K562 (cell line): ENCODE measurements around the gene PAF1. TPM values are rescaled to one million over a fixed set of nuclear protein-coding genes. Genes with fewer than 3 reads are reported as not detected.

Experiments
- KDM2B ChIP-seq: fragments of 250-450 bp; sonication (Bioruptor Pico); IDR thresholded peaks from 2 replicates; pipeline ENCODE4 v1.8.0; 2021; ENCODE audit warnings: mild to moderate bottlenecking, moderate library complexity
- LARP7 ChIP-seq: fragments of 450-650 bp; IDR thresholded peaks from 2 replicates; pipeline ENCODE4 v1.6.1; 2016
- MCM7 ChIP-seq, 2 experiments: fragments of 450-650 bp; IDR thresholded peaks; 2 replicates each; pipeline ENCODE4 v1.6.1; 2016 to 2018
- NFRKB ChIP-seq: fragments of 450-650 bp; IDR thresholded peaks from 2 replicates; pipeline ENCODE4 v1.6.1; 2016; ENCODE audit warnings: low read depth
- NR2C2 ChIP-seq, 2 experiments: fragments of 200-800 bp in 1 of 2; sonication (Bioruptor generic) in 1 of 2; sonication (generic) in 1 of 2; formaldehyde crosslinking in 1 of 2; IDR thresholded peaks; 2 replicates each; pipeline versions ENCODE4 v1.6.1 to v1.8.0; 2016 to 2022; ENCODE audit warnings: mild to moderate bottlenecking in 1 of 2, missing compliant biosample characterization in 1 of 2, missing genetic modification characterization in 1 of 2, missing genetic modification reagents in 1 of 2
- PHF21A ChIP-seq: fragments of 450-650 bp; IDR thresholded peaks from 2 replicates; pipeline ENCODE4 v1.6.1; 2017; ENCODE audit warnings: low read depth, borderline replicate concordance
- RAD21 ChIP-seq, 2 experiments: fragments of 250-450 bp in 1 of 2; fragments of 450-650 bp in 1 of 2; sonication (Bioruptor Pico) in 1 of 2; formaldehyde crosslinking in 1 of 2; IDR thresholded peaks in 1 of 2; conservative IDR thresholded peaks in 1 of 2; 2 replicates each; pipeline versions ENCODE4 v1.4.0 to v1.8.0; 2020 to 2022; ENCODE audit warnings: mild to moderate bottlenecking in 2 of 2, moderate library complexity in 1 of 2
- RBM22 ChIP-seq: fragments of 200-400 bp; formaldehyde crosslinking; IDR thresholded peaks from 2 replicates; pipeline ENCODE4 v1.6.1; 2018; ENCODE audit warnings: low read length, low read depth; ENCODE audit not compliant: poor library complexity, severe bottlenecking
- RFX7 ChIP-seq: fragments of 250-450 bp; sonication (Bioruptor Pico); IDR thresholded peaks from 2 replicates; pipeline ENCODE4 v1.5.1; 2021; ENCODE audit warnings: mild to moderate bottlenecking
- SMARCE1 ChIP-seq: fragments of 450-650 bp; IDR thresholded peaks from 2 replicates; pipeline ENCODE4 v1.7.1; 2016; ENCODE audit warnings: mild to moderate bottlenecking
- TAF1 ChIP-seq: IDR thresholded peaks from 2 replicates; pipeline ENCODE4 v1.6.1; 2011; ENCODE audit warnings: mild to moderate bottlenecking, low read length, moderate library complexity; ENCODE audit not compliant: insufficient read depth, control insufficient read depth, severe bottlenecking; ENCODE audit errors: extremely low read depth
- TAL1 ChIP-seq: fragments of 450-650 bp; IDR thresholded peaks from 2 replicates; pipeline ENCODE4 v1.6.1; 2016; ENCODE audit warnings: mild to moderate bottlenecking
- XRCC3 ChIP-seq: fragments of 450-650 bp; IDR thresholded peaks from 2 replicates; pipeline ENCODE4 v1.6.1; 2017; ENCODE audit warnings: mild to moderate bottlenecking, moderate library complexity
- ZNF57 ChIP-seq: fragments of 450-650 bp; formaldehyde crosslinking; IDR thresholded peaks from 2 replicates; pipeline ENCODE4 v1.4.0; 2020; ENCODE audit warnings: mild to moderate bottlenecking, moderate library complexity
- ZNF77 ChIP-seq: fragments of 250-450 bp; sonication (Bioruptor Pico); IDR thresholded peaks from 2 replicates; pipeline ENCODE4 v1.5.0; 2020
- polyA plus RNA-seq, 8 experiments: library from polyadenylated mRNA; depleted of rRNA in 4 of 8; stranded (reverse) in 5 of 8; unstranded in 3 of 8; fragments of >200 nt; fragmentation: Nextera tagmentation in 2 of 8; fragmentation: Illumina TruSeq in 1 of 8; extraction: Ambion mirVana in 2 of 8; extraction: Trizol in 1 of 8; gene quantifications; 2 replicates each; pipeline versions ENCODE4 v1.2.1 to v1.2.3, GENCODE V29; 2011 to 2014; ENCODE audit warnings: inconsistent platforms in 1 of 8, missing spikeins in 1 of 8
- total RNA-seq, 7 experiments: library from RNA; depleted of rRNA in 6 of 7; stranded (reverse); fragments of >200 nt in 6 of 7; fragmentation: Illumina TruSeq in 2 of 7; extraction: Trizol in 2 of 7; gene quantifications; 2 replicates each; pipeline versions ENCODE4 v1.2.1 to v1.2.3, GENCODE V29; 2011 to 2021; ENCODE audit warnings: low replicate concordance in 1 of 7
- TF ChIP-seq, protein P1 (sequence below): fragments of 250-450 bp; sonication (Bioruptor Pico); IDR thresholded peaks from 2 replicates; pipeline ENCODE4 v1.5.0; 2021
- TF ChIP-seq, protein P2 (sequence below): fragments of 250-450 bp; sonication (Bioruptor Pico); IDR thresholded peaks from 2 replicates; pipeline ENCODE4 v1.4.0; 2020; ENCODE audit warnings: mild to moderate bottlenecking
- TF ChIP-seq, protein P3 (sequence below): IDR thresholded peaks from 3 replicates; pipeline ENCODE4 v1.6.1; 2011; ENCODE audit warnings: borderline replicate concordance, mild to moderate bottlenecking, moderate library complexity; ENCODE audit not compliant: insufficient read length; ENCODE audit errors: extremely low read depth
- TF ChIP-seq, protein P4 (sequence below), 2 experiments: fragments of 250-450 bp in 1 of 2; fragments of 450-650 bp in 1 of 2; sonication (Bioruptor Pico) in 1 of 2; IDR thresholded peaks; 2 replicates each; pipeline versions ENCODE4 v1.6.1 to v1.8.0; 2016 to 2021; ENCODE audit warnings: mild to moderate bottlenecking in 2 of 2, moderate library complexity in 2 of 2, missing compliant biosample characterization in 1 of 2, missing genetic modification characterization in 1 of 2

PAF1 gene
- total and polyA plus RNA-seq, 9 of the 15 experiments (the other 6 are each of a cell fraction or from before 2014, with no cell fraction given), result 1.5 to 45.0 (median 33.8) TPM

DNA sequence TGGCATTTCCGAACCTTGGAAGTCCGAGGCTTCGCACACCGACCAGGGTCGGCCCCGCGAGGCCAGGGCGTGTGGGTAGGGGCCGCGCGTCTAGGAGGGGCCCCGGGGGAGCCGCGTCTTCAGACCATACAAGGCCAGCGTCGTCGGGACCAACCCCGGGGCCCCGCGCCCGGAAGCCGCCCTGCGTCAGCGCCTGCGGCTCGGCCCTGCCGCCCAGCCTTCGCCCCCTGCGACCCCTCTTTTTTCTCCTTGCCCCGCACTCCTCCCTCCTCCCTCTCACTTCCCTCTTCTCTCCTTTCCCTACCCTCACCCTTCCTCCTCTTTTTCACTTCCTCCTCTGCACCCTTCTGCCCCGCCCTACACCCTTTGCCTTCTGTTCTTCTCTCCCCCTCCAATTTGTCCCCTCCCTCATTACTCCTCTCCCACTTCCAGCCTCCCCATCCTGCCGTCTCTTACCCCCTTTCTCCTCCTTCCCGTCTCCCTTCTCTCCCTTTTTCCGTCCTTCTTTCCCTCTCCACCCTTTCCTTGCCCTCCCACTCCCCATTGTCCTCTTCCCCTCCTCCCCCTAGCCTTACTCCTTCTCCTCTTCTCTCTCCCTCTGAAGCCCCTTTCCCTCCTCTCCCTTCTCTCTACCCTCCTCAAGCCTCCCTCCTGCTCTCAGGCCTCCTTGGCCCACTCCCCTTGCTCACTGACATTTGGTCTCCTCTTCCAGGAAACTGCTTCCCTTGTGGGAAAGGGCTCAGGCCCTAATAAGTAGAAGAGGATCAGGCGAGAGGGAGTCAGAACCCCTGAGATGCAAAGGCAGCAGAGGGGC lies 19.3 kb upstream of the PAF1 start (continued):
- TF ChIP-seq, protein P1, sequence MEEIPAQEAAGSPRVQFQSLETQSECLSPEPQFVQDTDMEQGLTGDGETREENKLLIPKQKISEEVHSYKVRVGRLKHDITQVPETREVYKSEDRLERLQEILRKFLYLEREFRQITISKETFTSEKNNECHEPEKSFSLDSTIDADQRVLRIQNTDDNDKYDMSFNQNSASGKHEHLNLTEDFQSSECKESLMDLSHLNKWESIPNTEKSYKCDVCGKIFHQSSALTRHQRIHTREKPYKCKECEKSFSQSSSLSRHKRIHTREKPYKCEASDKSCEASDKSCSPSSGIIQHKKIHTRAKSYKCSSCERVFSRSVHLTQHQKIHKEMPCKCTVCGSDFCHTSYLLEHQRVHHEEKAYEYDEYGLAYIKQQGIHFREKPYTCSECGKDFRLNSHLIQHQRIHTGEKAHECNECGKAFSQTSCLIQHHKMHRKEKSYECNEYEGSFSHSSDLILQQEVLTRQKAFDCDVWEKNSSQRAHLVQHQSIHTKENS (CRISPR knock-in tag), result no peak
- TF ChIP-seq, protein P2, sequence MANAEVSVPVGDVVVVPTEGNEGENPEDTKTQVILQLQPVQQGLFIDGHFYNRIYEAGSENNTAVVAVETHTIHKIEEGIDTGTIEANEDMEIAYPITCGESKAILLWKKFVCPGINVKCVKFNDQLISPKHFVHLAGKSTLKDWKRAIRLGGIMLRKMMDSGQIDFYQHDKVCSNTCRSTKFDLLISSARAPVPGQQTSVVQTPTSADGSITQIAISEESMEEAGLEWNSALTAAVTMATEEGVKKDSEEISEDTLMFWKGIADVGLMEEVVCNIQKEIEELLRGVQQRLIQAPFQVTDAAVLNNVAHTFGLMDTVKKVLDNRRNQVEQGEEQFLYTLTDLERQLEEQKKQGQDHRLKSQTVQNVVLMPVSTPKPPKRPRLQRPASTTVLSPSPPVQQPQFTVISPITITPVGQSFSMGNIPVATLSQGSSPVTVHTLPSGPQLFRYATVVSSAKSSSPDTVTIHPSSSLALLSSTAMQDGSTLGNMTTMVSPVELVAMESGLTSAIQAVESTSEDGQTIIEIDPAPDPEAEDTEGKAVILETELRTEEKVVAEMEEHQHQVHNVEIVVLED (CRISPR knock-in tag), result no peak
- TF ChIP-seq KDM2B (CRISPR knock-in tag), result no peak
- TF ChIP-seq, protein P3, sequence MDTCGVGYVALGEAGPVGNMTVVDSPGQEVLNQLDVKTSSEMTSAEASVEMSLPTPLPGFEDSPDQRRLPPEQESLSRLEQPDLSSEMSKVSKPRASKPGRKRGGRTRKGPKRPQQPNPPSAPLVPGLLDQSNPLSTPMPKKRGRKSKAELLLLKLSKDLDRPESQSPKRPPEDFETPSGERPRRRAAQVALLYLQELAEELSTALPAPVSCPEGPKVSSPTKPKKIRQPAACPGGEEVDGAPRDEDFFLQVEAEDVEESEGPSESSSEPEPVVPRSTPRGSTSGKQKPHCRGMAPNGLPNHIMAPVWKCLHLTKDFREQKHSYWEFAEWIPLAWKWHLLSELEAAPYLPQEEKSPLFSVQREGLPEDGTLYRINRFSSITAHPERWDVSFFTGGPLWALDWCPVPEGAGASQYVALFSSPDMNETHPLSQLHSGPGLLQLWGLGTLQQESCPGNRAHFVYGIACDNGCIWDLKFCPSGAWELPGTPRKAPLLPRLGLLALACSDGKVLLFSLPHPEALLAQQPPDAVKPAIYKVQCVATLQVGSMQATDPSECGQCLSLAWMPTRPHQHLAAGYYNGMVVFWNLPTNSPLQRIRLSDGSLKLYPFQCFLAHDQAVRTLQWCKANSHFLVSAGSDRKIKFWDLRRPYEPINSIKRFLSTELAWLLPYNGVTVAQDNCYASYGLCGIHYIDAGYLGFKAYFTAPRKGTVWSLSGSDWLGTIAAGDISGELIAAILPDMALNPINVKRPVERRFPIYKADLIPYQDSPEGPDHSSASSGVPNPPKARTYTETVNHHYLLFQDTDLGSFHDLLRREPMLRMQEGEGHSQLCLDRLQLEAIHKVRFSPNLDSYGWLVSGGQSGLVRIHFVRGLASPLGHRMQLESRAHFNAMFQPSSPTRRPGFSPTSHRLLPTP, result no peak
- peak; percentile 46; the same call in 1 of the 2 replicates for TF ChIP-seq PHF21A
- TF ChIP-seq NFRKB, result peak; percentile 91
- TF ChIP-seq SMARCE1, result peak; percentile 90
- TF ChIP-seq MCM7 (IDR thresholded peaks at IDR 0.05), result peak in 1 of 2 experiments; percentile 77; a peak in 1 of 4 replicates
- no peak for TF ChIP-seq ZNF57 (CRISPR knock-in tag)
- TF ChIP-seq RAD21 (CRISPR knock-in tag; conservative IDR thresholded peaks at IDR 0.05 in 1 of 2, IDR thresholded peaks at IDR 0.05 in 1 of 2), result no peak
- no peak for TF ChIP-seq RFX7
- no peak for TF ChIP-seq XRCC3
- peak; percentile 26 for TF ChIP-seq TAF1
- no peak for TF ChIP-seq NR2C2 (CRISPR knock-in tag; IDR thresholded peaks at IDR 0.05)
- peak; percentile 71 for TF ChIP-seq NR2C2 (tag; IDR thresholded peaks at IDR 0.05)
- peak; percentile 99 for TF ChIP-seq LARP7
- TF ChIP-seq ZNF77 (CRISPR knock-in tag), result no peak
- TF ChIP-seq RBM22, result peak; percentile 30
- TF ChIP-seq, protein P4, sequence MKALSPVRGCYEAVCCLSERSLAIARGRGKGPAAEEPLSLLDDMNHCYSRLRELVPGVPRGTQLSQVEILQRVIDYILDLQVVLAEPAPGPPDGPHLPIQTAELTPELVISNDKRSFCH (CRISPR knock-in tag; IDR thresholded peaks at IDR 0.05), result no peak
- TF ChIP-seq, protein P4 (tag; IDR thresholded peaks at IDR 0.05), result no peak
- TF ChIP-seq TAL1, result peak; percentile 24; the same call in 1 of the 2 replicates
